Measurements from ENCODE around the gene PRKG1. TPM values are rescaled to one million over a fixed set of nuclear protein-coding genes. Genes with fewer than 3 reads are reported as not detected.
"Not testable (repeated sequence)": the region's sequence is repeated elsewhere in the genome, so short reads cannot be mapped to it uniquely, and the experiment has no call there.

PRKG1 gene
- total RNA-seq, 2 donors from 2014 or later = 0.42 TPM; not detected in 1

GRCh38 chr10:51196508-51197175, 122.4 kb downstream of the PRKG1 start:
- no peaks in the 10 kb centered on the region for H3K36me3 Mint-ChIP-seq (ENCODE audit: low read depth)

GRCh38 chr10:51198170-51198569, 123.9 kb downstream of the PRKG1 start:
- H3K4me3 Mint-ChIP-seq = no peak overlapping the region
- H3K9me3 Mint-ChIP-seq = no peaks in the 10 kb centered on the region
- no peaks in the 10 kb centered on the region for H3K4me1 Mint-ChIP-seq
- peaks cover 5% of the 10 kb centered on the region for H3K27me3 Mint-ChIP-seq
- no peak for ATAC-seq (replicated peaks)
- H3K27ac Mint-ChIP-seq = no peak overlapping the region
- no peaks in the 10 kb centered on the region for H3K36me3 Mint-ChIP-seq (ENCODE audit: low read depth)

More at GRCh38 chr10:51196508-51197175, 122.4 kb downstream of the PRKG1 start:
- H3K4me3 Mint-ChIP-seq = no peak overlapping the region
- H3K9me3 Mint-ChIP-seq = no peaks in the 10 kb centered on the region
- no peak for ATAC-seq (replicated peaks)
- no peaks in the 10 kb centered on the region for H3K4me1 Mint-ChIP-seq
- H3K27ac Mint-ChIP-seq = no peak overlapping the region
- H3K27me3 Mint-ChIP-seq = peaks cover 5% of the 10 kb centered on the region

- peaks cover 5% of the 10 kb centered on the region for H3K27me3 Mint-ChIP-seq
- no peak overlapping the region for H3K27ac Mint-ChIP-seq
- no peak for ATAC-seq (replicated peaks)
- H3K36me3 Mint-ChIP-seq (ENCODE audit: low read depth) = no peaks in the 10 kb centered on the region
- H3K9me3 Mint-ChIP-seq = no peaks in the 10 kb centered on the region
- no peak overlapping the region for H3K4me3 Mint-ChIP-seq
- H3K4me1 Mint-ChIP-seq = no peaks in the 10 kb centered on the region
Measured at GRCh38 chr10:51201947-51202346, 127.7 kb downstream of the PRKG1 start.

DNA sequence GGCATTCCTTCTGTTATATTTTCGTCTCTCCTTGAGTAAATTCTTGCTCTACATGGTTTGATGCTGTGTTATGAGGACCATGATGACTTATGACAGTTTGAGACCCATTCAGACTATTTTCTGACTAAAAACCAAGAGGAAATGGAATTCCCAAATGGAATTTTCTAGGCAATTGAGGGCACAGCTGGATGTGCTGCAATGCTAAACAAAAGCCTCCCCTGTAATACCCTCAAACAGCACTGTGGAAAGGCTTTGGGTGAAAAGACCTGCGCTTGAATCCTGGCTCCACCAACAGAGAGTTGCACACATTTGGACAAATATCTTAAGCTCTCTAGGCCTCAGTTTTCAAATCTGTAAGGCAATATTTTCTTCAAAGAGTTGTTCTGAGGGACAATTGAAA, 129.1 kb downstream of the PRKG1 start:
- no peak for ATAC-seq (replicated peaks)
- Mint-ChIP-seq H3K36me3 (ENCODE audit: low read depth) (no peaks in the 10 kb centered on the region), H3K4me3 (no peak overlapping the region), H3K9me3 (no peaks in the 10 kb centered on the region), H3K27ac (no peak overlapping the region), H3K4me1 (no peaks in the 10 kb centered on the region), H3K27me3 (peaks cover 5% of the 10 kb centered on the region)

DNA sequence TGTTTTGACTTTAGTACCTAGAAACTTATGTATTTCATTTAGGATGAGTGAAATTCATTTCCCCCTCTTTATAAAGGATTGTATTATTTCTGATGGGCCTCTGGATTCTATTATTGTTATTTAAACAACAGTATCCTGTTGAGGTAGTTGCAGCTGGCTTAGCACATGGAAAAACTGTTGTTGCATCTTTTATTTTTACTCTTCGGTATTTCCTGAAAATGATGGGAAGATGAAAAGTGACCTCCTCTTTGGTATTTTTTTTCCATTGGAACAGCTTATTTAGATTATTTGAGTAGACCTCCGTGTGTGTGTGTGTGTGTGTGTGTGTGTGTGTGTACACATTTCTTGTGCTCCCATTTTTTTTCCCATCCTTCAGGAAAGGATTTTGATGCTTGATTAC, 129.8 kb downstream of the PRKG1 start:
- Mint-ChIP-seq H3K27me3 (peaks cover 5% of the 10 kb centered on the region), H3K9me3 (no peaks in the 10 kb centered on the region), H3K27ac (no peak overlapping the region), H3K36me3 (ENCODE audit: low read depth) (no peaks in the 10 kb centered on the region), H3K4me1 (no peaks in the 10 kb centered on the region), H3K4me3 (no peak overlapping the region)
- no peak for ATAC-seq (replicated peaks)

DNA sequence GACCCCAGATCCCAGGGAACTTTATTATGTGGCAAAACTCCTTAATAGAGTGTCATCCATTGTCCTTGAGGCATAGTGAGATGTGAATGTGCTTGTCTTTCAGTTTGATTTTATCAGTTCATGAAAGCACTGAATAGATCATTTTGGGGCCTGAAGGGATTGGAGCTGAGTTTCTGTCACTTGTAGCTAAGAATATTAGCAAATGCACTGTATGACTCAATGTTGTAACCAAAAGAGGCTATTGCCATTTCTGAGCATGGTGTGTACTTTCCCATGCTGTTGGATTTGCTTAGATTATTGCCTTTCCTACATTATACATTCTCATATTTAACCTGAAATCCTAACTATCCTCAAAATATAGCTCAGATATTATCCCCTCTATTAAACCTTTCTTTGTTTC, 130.4 kb downstream of the PRKG1 start:
- ATAC-seq (replicated peaks) = no peak
- Mint-ChIP-seq H3K27ac (no peak overlapping the region), H3K4me1 (no peaks in the 10 kb centered on the region), H3K27me3 (peaks cover 4% of the 10 kb centered on the region), H3K9me3 (no peaks in the 10 kb centered on the region), H3K36me3 (ENCODE audit: low read depth) (no peaks in the 10 kb centered on the region), H3K4me3 (no peak overlapping the region)

DNA sequence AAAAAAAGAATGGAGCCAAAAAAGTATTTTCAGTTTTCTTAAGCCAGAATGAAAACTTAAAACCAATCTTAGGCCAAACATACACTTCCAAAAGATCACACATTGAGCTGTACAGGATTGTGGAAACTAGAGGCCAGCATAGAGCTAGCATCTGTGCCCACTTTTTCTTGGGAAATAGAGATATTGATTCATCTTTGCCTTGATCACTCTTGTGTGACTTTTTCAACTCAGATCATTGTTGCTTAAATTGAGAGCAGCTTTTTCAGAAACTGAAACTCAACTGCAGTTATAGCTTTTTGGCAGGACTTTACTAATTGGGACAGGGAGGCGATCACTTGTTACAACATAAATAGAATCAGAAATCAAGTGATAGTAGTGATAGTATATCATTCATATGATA, 132.2 kb downstream of the PRKG1 start:
- no peak for ATAC-seq (replicated peaks)
- H3K27ac Mint-ChIP-seq = no peak overlapping the region
- no peaks in the 10 kb centered on the region for H3K27me3 Mint-ChIP-seq
- H3K4me3 Mint-ChIP-seq = no peak overlapping the region
- H3K36me3 Mint-ChIP-seq (ENCODE audit: low read depth) = no peaks in the 10 kb centered on the region
- H3K9me3 Mint-ChIP-seq = no peaks in the 10 kb centered on the region
- H3K4me1 Mint-ChIP-seq = no peaks in the 10 kb centered on the region

- not testable (repeated sequence) for H3K4me3 Mint-ChIP-seq; H3K27me3 Mint-ChIP-seq; H3K27ac Mint-ChIP-seq; H3K4me1 Mint-ChIP-seq; H3K36me3 Mint-ChIP-seq (ENCODE audit: low read depth); ATAC-seq (replicated peaks); H3K9me3 Mint-ChIP-seq
Measured at GRCh38 chr10:51212937-51213336, 138.7 kb downstream of the PRKG1 start.

DNA sequence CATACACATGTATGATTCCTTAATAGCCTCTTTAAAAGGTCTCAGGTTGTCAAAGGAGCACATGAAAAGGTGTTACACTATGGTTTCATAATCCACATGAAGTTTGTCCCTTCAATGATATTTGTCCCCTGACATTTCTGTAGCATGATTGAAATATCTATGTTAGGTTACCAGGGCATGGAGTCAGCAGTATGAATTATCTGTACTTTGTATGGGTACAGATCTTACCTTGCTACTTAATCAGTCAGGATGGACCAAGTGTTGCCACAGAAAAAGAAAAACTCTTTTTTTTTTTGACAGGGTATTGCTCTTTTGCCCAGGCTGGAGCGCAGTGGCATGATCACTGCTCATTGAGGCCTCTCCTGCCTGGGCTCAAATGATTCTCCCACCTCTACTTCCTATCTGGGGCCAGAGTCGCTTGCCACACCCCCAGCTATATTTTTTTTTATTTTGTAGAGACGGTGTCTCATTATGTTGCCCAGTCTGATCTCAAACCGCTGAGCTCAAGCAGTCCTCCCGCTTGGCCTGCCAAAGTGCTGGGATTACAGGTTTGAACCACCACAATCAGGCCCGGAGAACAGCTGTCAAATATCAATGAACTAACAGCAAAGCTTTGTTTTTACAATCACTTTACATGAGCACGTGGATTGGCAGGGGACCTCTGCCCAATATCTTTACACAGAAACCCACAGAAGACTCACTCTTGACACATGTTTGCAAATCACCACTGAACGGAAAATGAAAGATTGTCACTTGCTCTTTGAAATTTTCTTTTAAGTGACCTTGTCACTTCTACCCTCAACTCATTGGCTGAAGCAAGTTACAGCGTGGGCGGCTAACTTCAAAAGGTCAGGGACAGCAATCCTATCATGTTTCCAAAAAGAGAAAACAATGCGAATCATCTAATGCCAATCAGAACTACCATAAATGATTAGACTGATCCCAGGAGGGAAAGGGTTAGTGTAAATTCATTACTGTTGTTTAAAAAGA, 140.2 kb downstream of the PRKG1 start:
- no peaks in the 10 kb centered on the region for H3K9me3 Mint-ChIP-seq
- H3K4me3 Mint-ChIP-seq = no peak overlapping the region
- H3K27ac Mint-ChIP-seq = no peak overlapping the region
- H3K4me1 Mint-ChIP-seq = no peaks in the 10 kb centered on the region
- ATAC-seq (replicated peaks) = no peak
- no peaks in the 10 kb centered on the region for H3K36me3 Mint-ChIP-seq (ENCODE audit: low read depth)
- no peaks in the 10 kb centered on the region for H3K27me3 Mint-ChIP-seq

DNA sequence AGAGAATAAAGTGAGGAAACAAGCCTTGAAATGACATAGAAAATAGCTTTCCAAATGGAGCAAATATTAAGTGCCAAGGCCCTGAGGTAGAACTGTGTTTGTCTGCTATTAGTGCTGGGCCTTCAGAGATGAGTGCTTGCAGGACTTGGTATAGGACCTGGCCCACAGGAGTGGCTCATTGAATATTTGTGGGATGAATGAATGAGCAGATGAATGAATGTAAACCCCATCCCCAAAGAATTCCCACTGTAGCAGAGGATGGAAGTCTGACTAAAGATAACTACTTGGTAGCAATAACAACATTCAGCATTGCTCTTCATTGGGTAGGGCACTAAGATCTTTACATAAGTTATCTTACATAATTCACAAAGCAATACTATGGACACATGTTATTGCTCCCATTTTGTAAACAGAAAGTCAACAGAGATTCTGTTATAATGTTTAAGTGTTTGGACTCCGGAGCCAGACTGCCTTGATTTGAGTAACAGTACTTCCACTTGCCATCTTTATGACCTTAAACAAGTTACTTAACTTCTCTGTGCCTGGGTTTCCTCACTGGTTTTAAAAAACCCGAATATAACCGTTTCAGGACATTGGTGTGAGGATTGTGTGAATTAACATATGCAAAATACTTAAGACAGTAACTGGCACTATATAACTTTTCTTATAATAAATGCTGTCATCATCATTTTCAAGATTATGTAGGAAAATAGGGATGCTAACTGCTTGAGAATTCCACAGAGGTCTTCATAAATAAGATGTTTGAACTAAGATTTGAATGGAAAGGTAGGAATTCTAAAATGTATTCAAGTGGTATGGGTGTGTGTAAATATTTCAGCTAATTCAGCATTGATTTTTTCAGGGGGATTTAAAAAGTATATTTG, 141.9 kb downstream of the PRKG1 start:
- no peak overlapping the region for H3K27ac Mint-ChIP-seq
- no peak for ATAC-seq (replicated peaks)
- no peaks in the 10 kb centered on the region for H3K4me1 Mint-ChIP-seq
- no peaks in the 10 kb centered on the region for H3K36me3 Mint-ChIP-seq (ENCODE audit: low read depth)
- no peaks in the 10 kb centered on the region for H3K27me3 Mint-ChIP-seq
- H3K9me3 Mint-ChIP-seq = no peaks in the 10 kb centered on the region
- H3K4me3 Mint-ChIP-seq = no peak overlapping the region

GRCh38 chr10:51217505-51217904, 143.2 kb downstream of the PRKG1 start:
- Mint-ChIP-seq H3K4me1 (no peaks in the 10 kb centered on the region), H3K4me3 (no peak overlapping the region), H3K27ac (no peak overlapping the region), H3K27me3 (no peaks in the 10 kb centered on the region), H3K36me3 (ENCODE audit: low read depth) (no peaks in the 10 kb centered on the region), H3K9me3 (no peaks in the 10 kb centered on the region)
- no peak for ATAC-seq (replicated peaks)

DNA sequence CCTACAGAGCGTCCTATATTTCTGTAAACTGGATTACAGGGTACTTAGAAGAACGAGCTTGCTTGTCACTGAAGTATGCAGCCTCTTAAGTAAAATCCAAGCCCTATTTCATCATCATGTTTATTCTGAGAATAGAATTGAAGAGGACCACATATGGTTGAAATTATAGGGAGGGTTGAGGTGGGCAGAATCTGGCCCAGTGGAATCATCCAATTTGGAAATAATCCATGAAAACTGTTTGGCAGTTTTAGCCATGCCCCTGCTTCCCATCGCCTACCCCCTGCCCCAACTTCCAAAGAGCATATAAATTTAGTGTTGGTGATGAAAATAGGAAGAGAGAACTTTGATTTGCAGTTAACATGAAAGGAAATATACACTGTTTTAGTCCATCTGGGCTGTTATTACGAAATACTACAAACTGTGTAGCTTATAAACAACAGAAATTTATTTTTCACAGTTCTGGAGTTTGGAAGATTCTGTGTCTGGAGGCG, 150.4 kb downstream of the PRKG1 start:
- no peaks in the 10 kb centered on the region for H3K4me1 Mint-ChIP-seq
- no peak overlapping the region for H3K4me3 Mint-ChIP-seq
- H3K27ac Mint-ChIP-seq = no peak overlapping the region
- H3K36me3 Mint-ChIP-seq (ENCODE audit: low read depth) = no peaks in the 10 kb centered on the region
- ATAC-seq (replicated peaks) = no peak
- H3K27me3 Mint-ChIP-seq = no peaks in the 10 kb centered on the region
- H3K9me3 Mint-ChIP-seq = no peaks in the 10 kb centered on the region

DNA sequence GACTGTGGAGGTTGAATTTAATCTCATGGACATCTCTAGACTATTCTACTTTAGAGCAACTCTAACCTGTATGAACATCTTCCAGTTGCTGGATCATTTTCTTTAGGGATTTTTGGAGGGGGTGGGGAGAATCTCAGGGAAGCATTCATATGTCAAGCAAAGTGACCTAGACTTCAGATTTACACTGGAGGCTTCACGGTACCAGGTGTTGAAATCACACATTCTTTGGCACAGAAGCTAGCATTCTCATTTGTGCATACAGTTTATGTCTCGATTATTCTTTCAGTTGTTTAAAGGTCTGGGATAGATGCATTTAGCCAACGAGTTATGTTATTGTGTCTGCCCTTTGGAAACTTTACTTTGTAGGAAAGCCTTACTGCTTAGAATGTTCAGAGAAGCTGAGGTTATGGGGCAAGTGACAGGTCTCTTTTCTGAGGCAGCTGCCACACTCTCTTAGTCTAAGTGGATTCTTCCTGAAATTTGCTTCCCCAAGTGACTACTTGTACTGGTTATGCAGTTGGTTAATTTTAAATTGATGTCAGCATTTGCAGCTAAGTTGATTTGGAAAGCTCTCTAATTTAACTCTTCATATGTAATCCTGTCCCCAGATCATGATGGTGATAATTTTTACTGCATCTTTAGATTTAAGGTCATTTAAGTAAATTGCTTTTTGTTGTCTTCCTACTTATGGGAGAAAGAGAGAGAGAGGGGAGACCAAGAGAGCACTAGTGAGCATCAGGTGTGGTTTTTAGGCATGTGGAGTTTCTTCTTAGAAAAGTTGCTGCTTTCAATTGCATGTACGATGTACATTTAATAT, 153.8 kb downstream of the PRKG1 start:
- no peaks in the 10 kb centered on the region for H3K4me1 Mint-ChIP-seq
- H3K27ac Mint-ChIP-seq = no peak overlapping the region
- no peaks in the 10 kb centered on the region for H3K9me3 Mint-ChIP-seq
- no peak for ATAC-seq (replicated peaks)
- peaks cover 4% of the 10 kb centered on the region for H3K27me3 Mint-ChIP-seq
- no peak overlapping the region for H3K4me3 Mint-ChIP-seq
- H3K36me3 Mint-ChIP-seq (ENCODE audit: low read depth) = no peaks in the 10 kb centered on the region
